ACHN (cell line): ENCODE measurements around the gene PLCXD3.

Source experiments
- DNase-seq: peaks from one replicate; pipeline ENCODE4 v3.0.0-alpha.2; 2015
- in situ Hi-C: cut with HindIII; loops from 2 replicates; pipeline ENCODE4 v1.10.0; 2017; ENCODE audit warnings: low sequenced_read_pairs, low pct_ligation_motif_present, low pct_unique_long_range_greater_than_20kb

The PLCXD3 gene

DNA sequence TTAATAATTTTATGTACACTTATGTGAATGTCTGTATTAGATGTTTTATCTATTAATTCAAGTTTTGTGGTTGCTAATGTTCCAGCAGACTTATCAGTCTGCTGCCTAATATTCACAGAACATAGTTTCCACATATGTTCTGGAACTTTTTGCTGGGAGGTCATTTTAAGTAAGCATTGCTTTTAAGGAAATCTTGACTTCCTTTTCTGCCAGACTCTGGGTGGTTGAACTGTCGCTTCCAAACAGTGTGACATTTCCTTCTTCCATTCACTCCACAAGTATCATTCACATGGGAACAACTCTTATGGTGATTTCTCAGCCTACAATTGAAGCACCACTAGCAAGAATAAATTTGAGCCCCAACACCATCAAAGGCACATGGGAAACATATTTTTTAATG lies 82.9 kb downstream of the PLCXD3 start:
- DNase-seq: no peak
- in situ Hi-C loops: no loop called here

DNA sequence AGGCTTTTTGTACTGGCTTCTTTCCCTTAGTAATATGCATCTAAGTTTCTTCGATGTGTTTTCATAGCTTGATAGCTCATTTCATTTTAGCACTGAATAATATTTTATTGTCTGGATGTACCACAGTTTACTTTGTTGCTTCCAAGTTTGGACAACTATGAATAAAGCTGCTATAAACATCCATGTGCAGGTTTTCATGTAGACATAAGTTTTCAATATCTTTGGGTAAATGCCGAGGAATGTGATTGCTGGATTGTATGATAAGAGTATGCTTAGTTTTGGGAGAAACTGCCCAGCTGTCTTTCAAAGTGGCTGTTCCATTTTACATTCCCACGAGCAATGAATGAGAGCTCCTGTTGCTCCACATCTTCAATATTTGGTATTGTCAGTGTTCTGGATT lies 84.7 kb downstream of the PLCXD3 start:
- DNase-seq: no peak
- in situ Hi-C loops: no loop called here

DNA sequence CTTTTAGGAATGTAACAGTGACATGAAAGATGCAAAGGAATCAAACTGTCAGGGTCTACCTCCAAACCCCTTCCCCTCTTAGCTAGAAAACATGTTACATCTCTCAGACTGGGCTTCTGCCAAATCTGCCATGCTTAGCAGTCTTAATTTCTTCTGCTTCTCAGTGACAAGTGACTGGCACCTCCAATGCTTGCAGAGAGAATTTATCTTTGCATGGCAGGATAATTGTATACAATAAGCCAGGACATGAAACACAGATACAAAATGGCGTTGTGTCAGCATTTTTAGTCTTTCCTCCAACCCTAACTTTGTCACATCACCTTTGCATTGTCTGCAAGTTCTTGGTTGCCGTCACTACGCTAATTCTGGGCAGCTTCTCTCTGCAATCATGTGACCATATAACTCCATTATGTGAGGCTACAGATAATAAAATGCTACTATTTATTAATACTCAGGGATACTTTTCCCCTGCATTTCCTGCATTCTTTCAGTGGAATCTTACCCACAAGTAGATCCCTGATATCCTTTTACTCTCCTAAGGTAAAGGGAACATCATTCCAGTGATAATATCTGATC lies 89.8 kb downstream of the PLCXD3 start:
- in situ Hi-C loops: no loop called here
- DNase-seq: no peak

DNA sequence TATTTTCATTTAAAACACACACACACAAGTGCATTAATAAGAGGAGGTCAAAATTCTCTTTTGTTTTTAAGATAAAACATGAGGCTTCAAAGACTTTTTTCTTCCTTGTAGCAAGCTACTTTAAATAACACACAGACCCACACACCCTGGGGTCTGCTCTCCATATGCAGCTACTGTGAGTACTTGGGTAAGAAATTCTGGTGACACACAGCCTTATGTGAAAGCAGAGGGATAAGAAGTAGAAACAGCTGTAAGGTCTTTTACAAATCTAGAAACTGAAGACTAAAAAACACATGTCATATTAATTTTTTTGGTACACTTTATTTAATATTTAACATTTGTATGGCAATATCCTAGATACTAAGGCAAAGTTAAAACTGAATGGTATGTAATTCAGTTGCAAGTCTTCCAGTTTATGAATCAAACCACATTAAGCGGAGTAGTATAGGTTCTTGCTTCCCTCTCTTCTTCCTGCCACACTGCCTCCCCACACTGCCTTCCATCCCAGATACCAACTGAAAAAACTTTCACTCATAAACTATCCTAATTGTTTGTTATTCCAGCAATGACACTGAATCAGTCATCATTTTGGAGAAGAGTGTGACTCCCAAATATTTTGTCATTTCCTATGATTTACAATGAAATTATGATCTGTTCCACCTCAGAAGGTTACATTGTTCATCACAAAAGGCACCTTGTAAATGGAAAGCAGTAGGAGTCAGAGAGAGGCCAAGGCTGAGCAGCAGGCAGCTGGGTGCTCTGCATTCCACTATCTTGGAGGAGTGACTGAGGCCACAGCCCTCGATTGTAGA lies 92.0 kb downstream of the PLCXD3 start:
- DNase-seq: no peak
- in situ Hi-C loops: no loop called here

DNA sequence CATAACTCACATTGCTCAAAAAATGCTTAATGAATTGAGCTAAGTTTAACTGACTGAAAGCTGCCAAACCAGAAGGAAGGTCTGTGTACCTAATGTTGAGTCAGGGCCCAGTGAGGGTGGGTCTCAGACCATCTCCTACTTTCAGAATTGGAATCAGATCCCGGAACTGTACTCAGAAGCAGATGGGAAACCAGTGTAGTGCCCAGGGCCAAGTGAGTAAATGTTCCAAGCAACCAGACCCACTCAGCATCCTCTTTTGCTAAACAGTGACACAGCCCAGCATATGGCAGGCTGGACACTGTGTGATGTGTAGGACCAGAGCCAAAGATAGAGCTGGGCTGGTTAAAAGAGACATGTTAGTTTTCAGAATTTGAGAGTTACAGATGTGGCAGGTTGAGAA lies 94.1 kb downstream of the PLCXD3 start:
- DNase-seq: no peak
- in situ Hi-C loops: no loop called here

DNA sequence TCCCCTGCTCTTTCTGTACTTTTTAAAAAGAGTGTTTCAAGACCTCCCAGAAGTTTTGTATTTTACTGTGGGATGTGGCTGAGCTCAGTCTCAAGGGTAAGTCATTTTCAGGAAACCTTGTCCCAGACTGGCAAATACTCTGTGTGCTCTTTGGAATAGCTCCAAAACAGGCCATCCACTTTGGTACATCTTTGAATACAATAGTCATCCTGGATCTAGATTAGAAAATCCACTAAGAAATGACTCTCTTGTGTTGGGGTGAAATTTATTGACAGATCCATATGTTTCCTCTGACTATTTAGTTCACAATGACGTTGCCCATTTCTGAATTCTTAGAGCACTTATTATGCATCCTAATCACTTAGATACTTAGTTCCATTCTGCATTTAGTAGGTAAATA lies 95.2 kb downstream of the PLCXD3 start:
- in situ Hi-C loops: no loop called here
- no peak for DNase-seq

DNA sequence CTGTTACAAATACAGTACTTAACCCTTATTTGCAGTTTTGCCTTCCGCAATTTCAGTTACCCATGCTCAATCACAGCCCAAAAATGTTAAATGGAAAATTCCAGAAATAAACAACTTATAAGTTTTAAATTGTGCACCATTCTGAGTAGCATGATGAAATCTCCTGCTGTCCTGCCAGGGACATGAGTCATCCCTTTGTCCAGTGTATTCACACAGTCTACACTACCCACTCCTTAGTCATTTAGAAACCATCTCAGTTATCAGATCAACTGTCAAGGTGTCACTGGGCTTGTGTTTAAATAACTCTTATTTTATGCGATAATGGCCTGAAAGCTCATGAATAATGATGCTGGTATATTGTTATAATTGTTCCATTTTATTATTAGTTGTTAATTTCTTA lies 95.8 kb downstream of the PLCXD3 start:
- in situ Hi-C loops: no loop called here
- DNase-seq: peak; percentile 66

DNA sequence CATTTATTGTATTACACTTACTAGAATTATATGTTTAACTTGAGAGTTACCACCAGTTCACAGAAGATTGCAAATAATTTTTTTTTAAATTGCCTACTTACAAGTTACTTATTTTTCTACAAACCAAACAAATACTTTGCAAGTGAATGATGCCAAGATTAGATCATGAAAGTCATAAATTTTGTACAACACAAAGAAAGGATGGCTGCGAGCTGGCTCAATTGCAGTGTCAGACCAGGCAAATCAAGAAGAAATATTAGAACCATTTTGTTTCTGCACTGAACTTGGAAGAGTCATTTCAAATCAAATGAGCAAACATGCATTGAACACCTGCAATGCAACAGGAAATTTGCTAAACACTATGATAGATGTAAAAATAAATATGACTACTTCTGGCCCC lies 97.3 kb downstream of the PLCXD3 start:
- in situ Hi-C loops: no loop called here
- no peak for DNase-seq

DNA sequence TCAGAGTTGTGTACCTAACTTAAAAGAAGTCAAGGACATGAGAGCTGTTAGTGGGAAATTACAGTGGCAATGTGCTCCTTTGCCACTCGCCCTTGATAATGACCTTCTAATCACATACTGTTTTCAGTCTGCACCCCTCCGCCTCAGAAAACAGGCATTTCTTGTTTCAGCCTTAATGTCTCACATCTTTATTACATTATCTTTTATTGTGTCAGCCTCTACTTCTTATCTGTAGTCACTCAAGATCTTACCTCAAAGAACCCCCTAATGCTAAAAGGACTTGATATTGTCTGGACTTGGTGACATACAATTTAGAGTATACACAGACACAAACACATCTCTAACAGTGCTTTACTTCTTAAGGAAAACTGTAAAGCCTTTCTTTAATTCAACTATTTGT lies 97.9 kb downstream of the PLCXD3 start:
- in situ Hi-C loops: no loop called here
- no peak for DNase-seq

DNA sequence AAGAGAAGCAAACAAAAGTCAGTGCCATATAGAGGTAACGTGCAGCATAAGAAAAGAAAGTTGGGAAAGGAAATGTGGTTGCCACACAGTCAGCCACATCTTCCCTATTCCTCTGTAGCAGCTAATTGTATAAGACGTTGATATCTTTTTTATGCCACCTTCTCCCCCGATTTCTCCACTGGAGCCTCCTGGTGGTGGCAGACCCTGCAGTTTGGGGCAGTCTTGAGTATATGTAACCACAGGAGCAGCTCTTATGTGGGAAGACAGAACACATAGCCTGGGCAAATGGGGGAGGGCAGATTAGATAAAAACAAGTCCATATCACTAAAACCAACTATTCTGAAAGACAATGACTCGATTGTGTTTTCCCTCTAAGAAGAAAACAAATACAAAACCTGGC lies 99.7 kb downstream of the PLCXD3 start:
- in situ Hi-C loops: no loop called here

DNA sequence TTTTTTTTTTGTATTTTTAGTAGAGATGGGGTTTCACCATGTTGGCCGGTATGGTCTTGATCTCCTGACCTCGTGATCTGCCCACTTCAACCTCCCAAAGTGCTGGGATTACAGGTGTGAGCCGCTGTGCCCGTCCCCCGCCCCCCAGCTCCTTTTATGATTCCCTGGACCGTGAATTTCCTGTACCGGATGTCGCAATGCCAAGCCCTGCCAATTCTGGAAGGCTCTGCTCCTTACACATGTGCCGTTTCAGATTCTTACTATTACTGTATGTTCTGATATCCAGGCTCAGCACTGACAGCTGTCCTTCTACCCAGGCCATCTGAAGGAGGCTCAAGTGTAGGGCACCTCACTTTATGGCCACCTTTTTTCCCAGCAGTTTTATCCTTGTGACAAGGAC lies 100.1 kb downstream of the PLCXD3 start:
- in situ Hi-C loops: no loop called here

More for the DNA sequence above, 99.7 kb downstream of the PLCXD3 start:
- DNase-seq: no peak

DNA sequence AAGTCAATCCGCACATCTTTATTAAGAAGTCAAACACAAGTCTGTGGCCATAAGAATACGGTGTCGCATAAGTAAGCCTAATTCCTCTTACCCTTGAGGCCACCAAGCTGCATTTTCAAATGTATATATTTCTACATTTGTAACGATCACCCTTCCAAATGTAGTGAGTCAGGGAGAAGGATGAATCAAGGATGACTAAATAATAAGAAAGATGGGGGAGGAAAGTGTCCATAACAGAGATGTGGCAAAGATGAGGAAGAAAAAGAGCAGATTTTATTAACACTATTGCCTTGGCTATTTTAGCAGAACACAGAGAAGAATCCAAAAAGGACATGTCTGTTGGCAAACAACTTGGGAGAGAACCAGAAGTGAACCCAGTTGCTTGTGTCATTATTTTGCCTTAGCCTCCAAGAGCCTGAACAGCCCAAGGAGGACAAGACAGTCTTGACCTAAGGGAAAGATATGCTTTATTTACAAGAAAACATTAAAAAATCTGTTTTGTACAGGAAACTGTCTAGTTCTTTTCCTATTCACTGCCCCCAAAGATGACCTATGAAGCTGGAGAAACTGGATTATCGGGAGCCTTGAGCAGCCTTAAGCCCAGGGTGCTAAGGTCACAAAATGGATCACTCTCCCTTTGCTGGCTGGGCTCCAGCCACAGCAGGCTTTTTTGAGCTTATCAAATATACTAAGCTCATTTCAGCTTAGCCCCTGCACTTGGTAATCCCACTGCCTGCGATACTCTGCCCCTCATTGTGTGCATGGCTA lies 101.5 kb downstream of the PLCXD3 start:
- in situ Hi-C loops: no loop called here
- DNase-seq: no peak

More for the DNA sequence above, 100.1 kb downstream of the PLCXD3 start:
- no peak for DNase-seq

DNA sequence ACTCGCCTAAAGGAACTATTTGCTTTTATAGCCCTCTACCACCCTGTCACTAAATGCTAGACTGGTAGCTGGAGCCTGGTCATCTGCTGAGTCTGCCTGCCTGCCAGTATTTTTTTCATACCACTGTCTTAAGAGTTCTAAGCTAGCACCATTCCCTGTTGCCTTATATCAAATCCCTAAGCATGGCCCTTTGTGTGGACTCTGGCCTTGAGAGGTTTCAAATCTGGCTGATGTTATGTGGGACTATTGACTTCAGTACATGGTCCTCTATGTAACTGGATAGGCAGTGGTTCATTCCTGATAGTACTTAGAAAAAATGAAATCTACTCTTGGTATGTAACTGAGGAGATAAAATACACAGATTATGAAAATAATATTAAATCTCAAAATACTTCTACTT lies 103.5 kb downstream of the PLCXD3 start:
- in situ Hi-C loops: no loop called here
- no peak for DNase-seq

DNA sequence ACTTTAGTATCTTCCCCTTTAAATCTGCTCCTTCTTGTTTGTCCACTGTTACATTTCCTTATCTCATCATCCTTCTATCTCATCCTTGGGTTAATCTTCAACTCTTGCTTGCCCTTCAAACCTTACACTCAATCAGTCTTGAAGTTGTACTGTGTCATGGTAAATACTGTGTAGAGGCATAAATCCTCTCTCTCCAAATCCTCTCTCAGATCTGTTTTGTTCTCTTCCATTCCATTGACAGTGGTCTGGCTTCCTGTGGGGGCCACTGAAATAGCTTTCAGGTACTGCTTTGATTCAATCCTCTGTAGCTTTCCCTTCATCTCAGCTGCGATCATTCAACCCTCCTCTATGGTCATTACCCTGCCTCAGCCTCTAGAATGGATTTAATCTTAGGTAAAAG lies 104.0 kb downstream of the PLCXD3 start:
- DNase-seq: no peak
- in situ Hi-C loops: no loop called here

DNA sequence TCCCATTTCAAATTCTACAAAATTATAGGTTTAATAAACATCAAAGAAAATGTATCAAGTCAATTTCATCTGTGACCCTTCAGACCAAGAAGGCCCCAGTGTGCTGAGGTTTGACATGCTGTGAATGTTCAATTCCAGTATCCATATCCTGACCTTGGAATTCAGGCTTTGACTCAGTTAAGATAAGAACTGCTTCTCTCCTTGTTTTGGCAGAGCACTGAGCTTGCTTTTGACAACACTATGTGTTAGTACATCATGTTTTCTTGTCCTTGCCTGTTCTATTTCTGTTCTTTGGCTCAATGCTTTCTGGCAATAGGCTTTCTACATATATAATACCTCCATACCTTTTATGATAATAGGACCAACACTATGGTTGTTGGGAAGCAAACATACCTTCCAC lies 105.6 kb downstream of the PLCXD3 start:
- in situ Hi-C loops: no loop called here

DNA sequence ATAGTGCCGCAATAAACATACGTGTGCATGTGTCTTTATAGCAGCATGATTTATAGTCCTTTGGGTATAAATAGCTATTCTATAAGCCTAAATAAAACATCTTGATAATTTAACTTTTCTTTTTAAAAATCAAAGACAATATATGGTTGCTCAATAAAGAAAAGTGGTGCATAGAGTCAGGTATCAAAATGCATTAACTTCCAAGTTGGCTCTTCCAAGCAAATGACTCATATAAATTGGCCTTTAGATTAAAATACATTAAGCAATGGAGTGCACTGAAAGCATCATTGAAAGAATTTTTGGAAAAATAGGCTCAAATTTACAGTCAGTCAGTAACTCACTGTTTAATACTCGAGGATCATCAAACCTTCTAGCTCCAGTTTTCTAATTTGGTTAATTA lies 106.6 kb downstream of the PLCXD3 start:
- no peak for DNase-seq
- in situ Hi-C loops: no loop called here

More for the DNA sequence above, 105.6 kb downstream of the PLCXD3 start:
- DNase-seq: no peak

DNA sequence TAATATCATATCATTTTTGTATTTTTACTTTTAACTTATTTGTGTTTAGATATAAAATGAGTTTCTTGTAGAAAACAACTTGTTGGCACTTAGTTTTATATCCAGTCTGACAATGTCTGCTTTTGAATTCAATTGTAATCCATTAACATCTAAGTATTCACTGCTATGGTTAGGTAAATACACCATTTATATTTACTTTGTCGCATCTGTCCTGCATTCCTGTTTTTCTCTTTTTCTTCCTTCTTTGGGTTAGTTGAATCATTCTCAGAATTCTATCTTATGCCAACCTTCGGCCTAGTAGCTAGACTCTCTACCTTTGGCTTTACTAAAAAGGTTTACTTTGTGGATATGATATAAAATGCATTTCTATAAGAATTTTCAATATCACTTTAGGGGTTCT lies 107.6 kb downstream of the PLCXD3 start:
- DNase-seq: no peak
- in situ Hi-C loops: no loop called here

DNA sequence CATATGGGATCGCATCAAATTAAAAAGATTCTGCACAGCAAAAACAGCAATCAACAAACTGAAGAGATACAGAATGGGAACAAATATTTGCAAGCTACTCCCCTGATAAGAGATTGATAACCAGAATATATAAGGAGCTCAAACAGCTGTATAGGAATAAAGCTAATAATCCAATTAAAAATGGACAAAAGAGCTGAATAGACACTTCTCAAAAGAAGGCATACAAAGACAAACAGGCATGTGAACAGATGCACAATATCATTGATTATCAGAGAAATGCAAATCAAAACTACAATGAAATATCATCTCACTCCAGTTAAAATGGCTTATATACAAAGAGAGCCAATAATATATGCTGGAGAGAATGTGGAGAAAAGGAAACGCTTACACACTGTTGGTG lies 110.6 kb downstream of the PLCXD3 start:
- in situ Hi-C loops: no loop called here

DNA sequence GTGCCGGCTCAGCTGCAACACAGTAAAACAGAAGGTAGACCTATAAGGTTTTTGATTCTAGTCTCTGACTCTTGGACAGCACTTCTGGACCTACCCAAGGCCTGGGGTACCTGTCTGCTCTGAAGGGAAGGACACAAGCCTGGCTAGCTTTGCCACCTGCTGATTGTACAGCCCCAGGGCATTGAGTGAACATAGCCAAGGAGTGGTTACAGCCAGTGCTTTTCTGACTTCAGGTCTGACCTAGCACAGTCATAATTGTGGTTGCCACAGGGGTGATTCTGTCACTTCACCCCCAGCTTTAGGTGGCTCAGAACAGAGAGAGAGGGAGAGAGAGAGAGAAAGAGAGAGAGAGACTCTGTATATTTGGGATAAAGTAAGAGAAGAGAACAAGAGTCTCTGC lies 118.4 kb downstream of the PLCXD3 start:
- no peak for DNase-seq

More for the DNA sequence above, 110.6 kb downstream of the PLCXD3 start:
- DNase-seq: no peak

DNA sequence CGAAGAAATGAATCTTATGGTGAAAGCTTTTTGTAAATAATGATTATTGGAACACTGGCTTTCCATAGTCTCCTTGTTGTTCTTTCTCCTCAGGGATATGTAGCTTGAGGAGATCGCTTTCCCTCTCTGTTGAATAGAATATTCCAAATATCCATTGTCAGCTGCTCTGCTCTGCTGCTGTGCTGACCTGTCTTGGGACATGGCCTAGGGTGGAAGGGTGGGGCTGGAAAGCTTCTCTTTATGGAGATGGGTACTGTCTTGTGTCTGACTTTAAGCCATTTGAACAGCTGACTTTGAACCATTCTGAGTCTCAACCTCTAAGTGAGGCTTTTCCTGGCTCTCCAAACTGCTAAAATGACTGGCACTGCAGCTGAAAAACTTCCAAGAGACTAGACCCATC lies 135.8 kb downstream of the PLCXD3 start:
- in situ Hi-C loops: no loop called here
- no peak for DNase-seq

More for the DNA sequence above, 118.4 kb downstream of the PLCXD3 start:
- in situ Hi-C loops: no loop called here
